Neural cell (in vitro differentiated cells): ENCODE results near the gene TXNL4A. TPM values are rescaled to one million over a fixed set of nuclear protein-coding genes. Genes with fewer than 3 reads are reported as not detected.
"Not testable (repeated sequence)": the region's sequence is repeated elsewhere in the genome, so short reads cannot be mapped to it uniquely, and the experiment has no call there.

Experiments
- H2AFZ ChIP-seq: fragments of 200-600, 300-800 bp; sonication (generic), shearing (Covaris generic); 2 replicates; pipeline ENCODE4 v1.6.0; 2014; ENCODE audit warnings: low read depth, mild to moderate bottlenecking, antibody characterized with exemption, low read length, moderate library complexity
- H3F3A ChIP-seq: fragments of 200-600 bp; shearing (Covaris generic); 2 replicates; pipeline ENCODE4 v1.6.1; 2016; ENCODE audit warnings: mild to moderate bottlenecking, moderate library complexity, mixed read lengths, antibody characterized with exemption, low read length; ENCODE audit not compliant: insufficient read depth, poor library complexity, severe bottlenecking
- H3K27ac ChIP-seq: fragments of 200-600, 300-800 bp; sonication (generic), shearing (Covaris generic); 2 replicates; pipeline ENCODE4 v1.5.1; 2014; ENCODE audit warnings: mild to moderate bottlenecking, low read length, moderate library complexity
- H3K27me3 ChIP-seq: fragments of 300-800, 200-600 bp; sonication (generic), shearing (Covaris generic); 2 replicates; pipeline ENCODE4 v1.6.0; 2014; ENCODE audit warnings: mild to moderate bottlenecking, low read depth, low read length, moderate library complexity; ENCODE audit not compliant: insufficient read depth
- H3K36me3 ChIP-seq: fragments of 300-800, 200-600 bp; sonication (generic), shearing (Covaris generic); 2 replicates; pipeline ENCODE4 v1.5.1; 2014; ENCODE audit warnings: mild to moderate bottlenecking, antibody characterized with exemption, low read length, moderate library complexity; ENCODE audit not compliant: insufficient read depth
- H3K4me2 ChIP-seq: fragments of 300-800, 200-600 bp; sonication (generic), shearing (Covaris generic); 2 replicates; pipeline ENCODE4 v1.6.0; 2014; ENCODE audit warnings: mild to moderate bottlenecking, low read length
- H3K4me3 ChIP-seq: fragments of 300-800, 200-600 bp; sonication (generic), shearing (Covaris generic); 2 replicates; pipeline ENCODE4 v1.5.1; 2014; ENCODE audit warnings: mild to moderate bottlenecking, low read length, moderate library complexity
- H3K79me2 ChIP-seq: fragments of 200-600 bp; shearing (Covaris generic); replicated peaks from 2 replicates; pipeline ENCODE4 v1.6.0; 2014; ENCODE audit warnings: mild to moderate bottlenecking, low read length, moderate library complexity; ENCODE audit not compliant: insufficient read depth
- H3K9ac ChIP-seq: fragments of 300-800, 200-600 bp; sonication (generic), shearing (Covaris generic); 2 replicates; pipeline ENCODE4 v1.6.1; 2016; ENCODE audit warnings: mild to moderate bottlenecking, low read length, mixed read lengths
- H3K9me2 ChIP-seq: fragments of 200-600 bp; shearing (Covaris generic); 2 replicates; pipeline ENCODE4 v1.6.1; 2016; ENCODE audit warnings: mild to moderate bottlenecking, low read length, mixed read lengths; ENCODE audit not compliant: insufficient read depth
- H3K9me3 ChIP-seq: fragments of 200-600, 300-800 bp; sonication (generic), shearing (Covaris generic); 2 replicates; pipeline ENCODE4 v1.6.1; 2016; ENCODE audit warnings: mild to moderate bottlenecking, mixed run types, low read length, moderate library complexity, mixed read lengths
- H4K20me1 ChIP-seq: fragments of 200-600 bp; shearing (Covaris generic); 2 replicates; pipeline ENCODE4 v1.6.1; 2016; ENCODE audit warnings: mild to moderate bottlenecking, mixed run types; ENCODE audit not compliant: insufficient read depth
- EP300 ChIP-seq: fragments of 450-650 bp; conservative IDR thresholded peaks from 2 replicates; pipeline ENCODE4 v1.6.1; 2014; ENCODE audit warnings: antibody characterized with exemption, mild to moderate bottlenecking, moderate library complexity; ENCODE audit not compliant: poor library complexity, severe bottlenecking
- EZH2 ChIP-seq: fragments of 200-600, 300-800 bp; shearing (Covaris generic), sonication (generic); IDR thresholded peaks from 2 replicates; pipeline ENCODE4 v1.6.1; 2014; ENCODE audit warnings: antibody characterized with exemption, low read length, borderline replicate concordance, mild to moderate bottlenecking; ENCODE audit not compliant: insufficient read depth, poor library complexity, severe bottlenecking
- MXI1 ChIP-seq: fragments of 450-650 bp; conservative IDR thresholded peaks from 2 replicates; pipeline ENCODE4 v1.6.1; 2014; ENCODE audit warnings: antibody characterized with exemption, mild to moderate bottlenecking; ENCODE audit not compliant: poor library complexity, severe bottlenecking
- POLR2AphosphoS5 ChIP-seq: IDR thresholded peaks from 2 replicates; pipeline ENCODE4 v1.6.1; 2012
- RAD21 ChIP-seq: fragments of 450-650 bp; conservative IDR thresholded peaks from 2 replicates; pipeline ENCODE4 v1.6.1; 2014; ENCODE audit warnings: antibody characterized with exemption, mild to moderate bottlenecking, moderate library complexity
- SMC3 ChIP-seq: fragments of 450-650 bp; conservative IDR thresholded peaks from 2 replicates; pipeline ENCODE4 v1.6.1; 2014; ENCODE audit warnings: antibody characterized with exemption, mild to moderate bottlenecking, moderate library complexity; ENCODE audit not compliant: poor library complexity
- TAF1 ChIP-seq: IDR thresholded peaks from 2 replicates; pipeline ENCODE4 v1.6.1; 2012; ENCODE audit warnings: low read depth
- polyA plus RNA-seq: library from polyadenylated mRNA; depleted of rRNA; stranded (reverse); fragments of >200 nt; gene quantifications from 2 replicates; pipeline ENCODE4 v1.2.3, GENCODE V29; 2014
- TF ChIP-seq, protein P1 (sequence below): fragments of 450-650 bp; IDR thresholded peaks from 2 replicates; pipeline ENCODE4 v1.5.1; 2014; ENCODE audit warnings: antibody characterized with exemption, mild to moderate bottlenecking, moderate library complexity; ENCODE audit not compliant: poor library complexity, severe bottlenecking
- TF ChIP-seq, protein P2 (sequence below): IDR thresholded peaks from 2 replicates; pipeline ENCODE4 v1.6.1; 2012; ENCODE audit warnings: borderline replicate concordance

TXNL4A gene
- polyA plus RNA-seq, 1 donor from 2014 or later, result 163 TPM

GRCh38 chr18:80029690-80030089 lies 41.3 kb upstream of the TXNL4A start:
- no peak overlapping the region for H3K9ac ChIP-seq
- H3K4me2 ChIP-seq, result no peak overlapping the region
- no peaks in the 10 kb centered on the region for H3K36me3 ChIP-seq
- no peaks in the 10 kb centered on the region for H3F3A ChIP-seq
- H3K9me3 ChIP-seq, result no peaks in the 10 kb centered on the region
- no peaks in the 10 kb centered on the region for H4K20me1 ChIP-seq
- TF ChIP-seq, protein P1, sequence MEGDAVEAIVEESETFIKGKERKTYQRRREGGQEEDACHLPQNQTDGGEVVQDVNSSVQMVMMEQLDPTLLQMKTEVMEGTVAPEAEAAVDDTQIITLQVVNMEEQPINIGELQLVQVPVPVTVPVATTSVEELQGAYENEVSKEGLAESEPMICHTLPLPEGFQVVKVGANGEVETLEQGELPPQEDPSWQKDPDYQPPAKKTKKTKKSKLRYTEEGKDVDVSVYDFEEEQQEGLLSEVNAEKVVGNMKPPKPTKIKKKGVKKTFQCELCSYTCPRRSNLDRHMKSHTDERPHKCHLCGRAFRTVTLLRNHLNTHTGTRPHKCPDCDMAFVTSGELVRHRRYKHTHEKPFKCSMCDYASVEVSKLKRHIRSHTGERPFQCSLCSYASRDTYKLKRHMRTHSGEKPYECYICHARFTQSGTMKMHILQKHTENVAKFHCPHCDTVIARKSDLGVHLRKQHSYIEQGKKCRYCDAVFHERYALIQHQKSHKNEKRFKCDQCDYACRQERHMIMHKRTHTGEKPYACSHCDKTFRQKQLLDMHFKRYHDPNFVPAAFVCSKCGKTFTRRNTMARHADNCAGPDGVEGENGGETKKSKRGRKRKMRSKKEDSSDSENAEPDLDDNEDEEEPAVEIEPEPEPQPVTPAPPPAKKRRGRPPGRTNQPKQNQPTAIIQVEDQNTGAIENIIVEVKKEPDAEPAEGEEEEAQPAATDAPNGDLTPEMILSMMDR, result no peak
- TF ChIP-seq MXI1, result no peak
- TF ChIP-seq SMC3, result no peak
- no peak for TF ChIP-seq RAD21
- no peak for TF ChIP-seq POLR2AphosphoS5
- TF ChIP-seq EP300, result no peak
- TF ChIP-seq EZH2, result no peak
- TF ChIP-seq, protein P2, sequence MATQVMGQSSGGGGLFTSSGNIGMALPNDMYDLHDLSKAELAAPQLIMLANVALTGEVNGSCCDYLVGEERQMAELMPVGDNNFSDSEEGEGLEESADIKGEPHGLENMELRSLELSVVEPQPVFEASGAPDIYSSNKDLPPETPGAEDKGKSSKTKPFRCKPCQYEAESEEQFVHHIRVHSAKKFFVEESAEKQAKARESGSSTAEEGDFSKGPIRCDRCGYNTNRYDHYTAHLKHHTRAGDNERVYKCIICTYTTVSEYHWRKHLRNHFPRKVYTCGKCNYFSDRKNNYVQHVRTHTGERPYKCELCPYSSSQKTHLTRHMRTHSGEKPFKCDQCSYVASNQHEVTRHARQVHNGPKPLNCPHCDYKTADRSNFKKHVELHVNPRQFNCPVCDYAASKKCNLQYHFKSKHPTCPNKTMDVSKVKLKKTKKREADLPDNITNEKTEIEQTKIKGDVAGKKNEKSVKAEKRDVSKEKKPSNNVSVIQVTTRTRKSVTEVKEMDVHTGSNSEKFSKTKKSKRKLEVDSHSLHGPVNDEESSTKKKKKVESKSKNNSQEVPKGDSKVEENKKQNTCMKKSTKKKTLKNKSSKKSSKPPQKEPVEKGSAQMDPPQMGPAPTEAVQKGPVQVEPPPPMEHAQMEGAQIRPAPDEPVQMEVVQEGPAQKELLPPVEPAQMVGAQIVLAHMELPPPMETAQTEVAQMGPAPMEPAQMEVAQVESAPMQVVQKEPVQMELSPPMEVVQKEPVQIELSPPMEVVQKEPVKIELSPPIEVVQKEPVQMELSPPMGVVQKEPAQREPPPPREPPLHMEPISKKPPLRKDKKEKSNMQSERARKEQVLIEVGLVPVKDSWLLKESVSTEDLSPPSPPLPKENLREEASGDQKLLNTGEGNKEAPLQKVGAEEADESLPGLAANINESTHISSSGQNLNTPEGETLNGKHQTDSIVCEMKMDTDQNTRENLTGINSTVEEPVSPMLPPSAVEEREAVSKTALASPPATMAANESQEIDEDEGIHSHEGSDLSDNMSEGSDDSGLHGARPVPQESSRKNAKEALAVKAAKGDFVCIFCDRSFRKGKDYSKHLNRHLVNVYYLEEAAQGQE, result no peak
- TF ChIP-seq TAF1, result no peak
- peaks cover 2% of the 10 kb centered on the region for H3K79me2 ChIP-seq
- no peak overlapping the region for H2AFZ ChIP-seq
- no peaks in the 10 kb centered on the region for H3K9me2 ChIP-seq
- H3K4me3 ChIP-seq, result no peak overlapping the region
- no peak overlapping the region for H3K27ac ChIP-seq
- H3K27me3 ChIP-seq, result no peaks in the 10 kb centered on the region

DNA sequence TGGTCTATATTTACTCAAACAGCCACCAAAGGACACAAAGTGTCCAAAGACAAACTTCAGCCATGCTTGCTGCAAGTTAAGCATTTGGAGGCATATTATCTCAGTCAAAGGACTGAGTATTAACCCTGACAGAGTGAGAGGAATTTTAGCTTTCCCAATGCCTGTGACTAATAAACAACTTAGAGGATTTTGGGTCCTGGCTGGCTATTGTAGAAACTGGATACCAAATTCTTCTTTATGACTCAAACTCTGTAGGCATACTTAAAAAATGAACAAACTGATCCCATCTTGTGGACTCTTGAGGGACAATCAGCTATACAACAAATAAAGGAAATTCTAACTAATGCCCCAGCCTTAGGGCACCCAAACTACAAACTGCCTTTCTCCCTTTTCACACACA lies 39.4 kb upstream of the TXNL4A start:
- not testable (repeated sequence) for H3K9me2 ChIP-seq, H3F3A ChIP-seq, H3K79me2 ChIP-seq, H3K27ac ChIP-seq, H3K9ac ChIP-seq, H4K20me1 ChIP-seq, H2AFZ ChIP-seq, H3K4me2 ChIP-seq, H3K27me3 ChIP-seq, H3K4me3 ChIP-seq, H3K36me3 ChIP-seq
- H3K9me3 ChIP-seq, result peaks cover 14% of the 10 kb centered on the region

DNA sequence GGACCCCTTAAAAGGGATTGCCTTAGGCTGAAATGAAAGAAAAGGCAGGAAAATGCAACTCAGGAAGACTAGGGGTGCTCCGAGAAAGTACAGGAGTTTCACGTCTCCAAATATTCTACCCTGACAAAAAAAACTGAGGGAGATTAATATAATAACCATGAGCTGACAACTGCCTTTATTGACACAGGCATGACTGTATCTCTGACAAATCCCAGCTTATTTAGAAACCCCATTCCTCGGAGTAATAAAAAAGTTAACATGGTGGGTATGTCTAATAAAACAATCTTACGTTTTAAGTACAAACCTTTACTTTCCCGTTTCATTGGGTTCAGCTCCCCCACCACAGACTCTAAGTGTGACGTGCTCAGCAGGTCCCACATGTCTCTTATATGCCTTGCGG lies 38.0 kb upstream of the TXNL4A start:
- Histone ChIP-seq H3K9ac (no peak overlapping the region), H3K4me3 (no peak overlapping the region)
- no peak for TF ChIP-seq POLR2AphosphoS5
- no peak for TF ChIP-seq RAD21
- no peak for TF ChIP-seq MXI1
- no peak for TF ChIP-seq EZH2
- TF ChIP-seq EP300, result no peak
- TF ChIP-seq, protein P1, result no peak
- TF ChIP-seq TAF1, result no peak
- TF ChIP-seq, protein P2, result no peak
- TF ChIP-seq SMC3, result no peak

More for the DNA sequence above, 38.0 kb upstream of the TXNL4A start:
- no peak overlapping the region for H3K4me2 ChIP-seq
- H3K9me2 ChIP-seq, result no peaks in the 10 kb centered on the region
- no peaks in the 10 kb centered on the region for H3K27me3 ChIP-seq
- H3F3A ChIP-seq, result no peaks in the 10 kb centered on the region
- H4K20me1 ChIP-seq, result no peaks in the 10 kb centered on the region
- no peaks in the 10 kb centered on the region for H3K36me3 ChIP-seq
- no peak overlapping the region for H3K27ac ChIP-seq
- no peak overlapping the region for H2AFZ ChIP-seq
- H3K9me3 ChIP-seq, result peaks cover 21% of the 10 kb centered on the region
- H3K79me2 ChIP-seq, result no peaks in the 10 kb centered on the region
